Activated CD8-positive, alpha-beta memory T cell treated with anti-CD3 and anti-CD28 coated beads, Interleukin-2, amount 50 U/mL, for 4 hours (primary cell): ENCODE results near the gene MKNK2.
"Not testable (repeated sequence)": the region's sequence is repeated elsewhere in the genome, so short reads cannot be mapped to it uniquely, and the experiment has no call there.

ENCODE experiments used
- DNase-seq: peaks from one replicate; pipeline ENCODE4 v3.0.0-alpha.2; 2020

Gene MKNK2

GRCh38 chr19:2050991-2051772, at the start of gene MKNK2:
TSS of gene MKNK2 (minus strand) at chr19:2051244. CDS start at chr19:2050851, 393 bp downstream.
- DNase-seq: peak; percentile 97

- no peak for DNase-seq
These were observed 49.6 kb upstream of the MKNK2 start for GRCh38 chr19:2100719-2101061.

GRCh38 chr19:2099937-2100718, 49.1 kb upstream of the MKNK2 start:
- DNase-seq: no peak

GRCh38 chr19:2099054-2099501, 48.0 kb upstream of the MKNK2 start:
- DNase-seq: no peak

GRCh38 chr19:2097886-2098327, 46.9 kb upstream of the MKNK2 start:
- no peak for DNase-seq

- peak; percentile 69 for DNase-seq
These were observed 46.3 kb upstream of the MKNK2 start for GRCh38 chr19:2097203-2097885.

GRCh38 chr19:2096480-2097202, 45.6 kb upstream of the MKNK2 start, which contains the start of gene IZUMO4:
TSS of gene IZUMO4 (plus strand) at chr19:2096915. CDS start at chr19:2096946, 31 bp downstream.
- peak; percentile 100 for DNase-seq

- peak; percentile 85 for DNase-seq
These were observed 45.0 kb upstream of the MKNK2 start, which contains the start of gene MOB3A for GRCh38 chr19:2096034-2096479. TSS of gene MOB3A (minus strand) at chr19:2096326. CDS start at chr19:2078560, 17,766 bp downstream.

GRCh38 chr19:2091926-2092525, 41.0 kb upstream of the MKNK2 start:
- not testable (repeated sequence) for DNase-seq

- DNase-seq: no peak
These were observed 38.6 kb upstream of the MKNK2 start for GRCh38 chr19:2089727-2090053.

- no peak for DNase-seq
These were observed 38.1 kb upstream of the MKNK2 start for GRCh38 chr19:2089001-2089711.

GRCh38 chr19:2087621-2088100, 36.6 kb upstream of the MKNK2 start:
- DNase-seq: no peak

GRCh38 chr19:2086695-2087620, 35.9 kb upstream of the MKNK2 start:
- not testable (repeated sequence) for DNase-seq

- DNase-seq: peak; percentile 85
These were observed 34.1 kb upstream of the MKNK2 start for GRCh38 chr19:2084993-2085720.

GRCh38 chr19:2083174-2083854, 32.3 kb upstream of the MKNK2 start:
- peak; percentile 67 for DNase-seq

- DNase-seq: peak; percentile 40
These were observed 31.1 kb upstream of the MKNK2 start for GRCh38 chr19:2081873-2082810.

GRCh38 chr19:2080336-2080988, 29.4 kb upstream of the MKNK2 start:
- DNase-seq: no peak
